T-helper 9 cell (primary cell): ENCODE results near the gene CCDC51.
"Not testable (repeated sequence)": the region's sequence is repeated elsewhere in the genome, so short reads cannot be mapped to it uniquely, and the experiment has no call there.

Experiments
- DNase-seq: peaks from one replicate; pipeline ENCODE4 v3.0.0-alpha.2; 2020

Gene CCDC51

DNA sequence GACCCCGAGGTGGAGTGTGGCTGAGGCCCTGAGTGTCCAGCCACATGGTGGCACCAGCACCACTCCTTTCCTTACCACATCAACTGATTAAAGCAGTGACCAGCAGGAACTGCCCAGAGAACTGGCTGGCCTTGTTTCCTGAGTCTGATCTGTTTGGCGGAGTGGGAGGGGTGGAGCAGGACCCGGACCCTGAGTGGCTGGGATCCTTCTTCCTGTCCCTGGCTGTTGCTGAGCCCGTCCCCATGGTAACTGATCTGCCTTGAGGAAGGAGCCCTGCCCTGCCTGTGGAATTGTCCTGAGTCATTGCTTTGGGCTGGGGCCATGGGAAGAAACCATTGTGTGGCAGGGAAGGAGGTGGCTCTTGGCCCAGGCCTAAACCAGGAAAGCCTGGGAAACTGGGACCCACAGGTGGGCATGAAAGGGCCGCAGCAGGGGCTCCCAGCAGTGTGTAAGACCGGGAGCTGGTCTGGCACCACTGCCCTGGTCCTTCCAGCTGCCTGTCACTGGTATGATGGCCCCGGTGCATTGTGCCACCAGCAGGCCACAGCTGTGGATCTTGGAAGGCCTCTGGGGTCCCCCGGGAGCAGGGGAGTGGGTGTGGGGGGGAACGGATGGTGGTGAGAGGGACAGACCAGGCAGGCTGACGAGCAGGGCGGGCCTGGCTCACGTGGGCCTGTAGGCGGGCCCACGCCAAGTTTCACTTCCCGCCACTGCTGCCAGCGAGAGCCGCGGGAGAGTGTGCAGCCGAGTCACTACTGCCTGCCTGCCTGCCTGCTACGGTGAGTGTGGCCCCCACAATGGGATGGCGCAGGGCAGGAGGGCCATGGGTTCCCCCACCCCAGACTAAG is 25.8 kb upstream of the CCDC51 start:
- DNase-seq, result peak; percentile 60

DNA sequence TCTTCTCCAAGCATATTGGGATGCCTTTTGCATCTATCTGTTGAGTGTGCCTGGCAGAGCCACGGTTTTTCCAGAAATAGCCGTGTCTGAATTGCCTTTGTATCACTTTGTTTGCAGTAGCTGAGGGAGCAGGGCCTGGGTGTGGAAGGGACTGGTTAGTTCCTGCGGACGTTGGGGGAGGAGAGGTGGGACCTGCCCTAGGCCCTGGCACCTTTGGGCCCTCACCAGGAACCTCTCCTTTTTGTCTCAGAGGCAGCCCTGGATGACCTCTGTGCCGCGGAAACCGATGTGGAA is 25.3 kb upstream of the CCDC51 start:
- no peak for DNase-seq

DNA sequence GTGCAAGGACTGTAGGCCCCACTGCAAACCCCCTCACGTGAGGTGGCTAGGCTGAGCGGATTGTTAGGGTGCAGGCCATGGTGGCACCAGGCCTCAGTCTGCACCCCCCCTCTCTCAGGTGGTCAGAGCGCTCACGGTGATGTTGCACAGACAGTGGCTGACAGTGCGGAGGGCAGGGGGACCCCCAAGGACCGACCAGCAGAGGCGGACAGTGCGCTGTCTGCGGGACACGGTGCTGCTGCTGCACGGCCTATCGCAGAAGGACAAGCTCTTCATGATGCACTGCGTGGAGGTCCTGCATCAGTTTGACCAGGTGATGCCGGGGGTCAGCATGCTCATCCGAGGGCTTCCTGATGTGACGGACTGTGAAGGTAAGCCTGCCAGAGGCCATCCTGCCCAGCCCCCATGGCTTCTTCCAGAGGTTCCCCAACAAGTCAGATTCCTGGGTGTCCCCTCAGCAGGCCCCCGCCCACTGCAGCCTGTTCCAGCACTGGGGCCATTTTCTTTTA is 24.8 kb upstream of the CCDC51 start:
- no peak for DNase-seq

DNA sequence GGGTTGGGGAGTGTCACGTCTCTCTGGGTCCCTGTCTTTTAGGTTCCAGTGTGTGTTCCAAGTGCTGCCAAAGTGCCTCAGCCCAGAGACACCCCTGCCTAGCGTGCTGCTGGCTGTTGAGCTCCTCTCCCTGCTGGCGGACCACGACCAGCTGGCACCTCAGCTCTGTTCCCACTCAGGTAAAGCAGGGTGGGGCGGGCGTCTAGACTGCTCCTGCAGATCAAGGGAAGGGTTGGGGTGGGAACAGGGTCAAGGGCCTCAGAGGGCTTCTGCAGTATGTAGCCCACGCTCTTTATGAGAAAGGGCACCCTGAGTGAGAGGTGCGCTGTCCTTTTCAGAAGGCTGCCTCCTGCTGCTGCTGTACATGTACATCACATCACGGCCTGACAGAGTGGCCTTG is 23.8 kb upstream of the CCDC51 start:
- DNase-seq, result no peak

DNA sequence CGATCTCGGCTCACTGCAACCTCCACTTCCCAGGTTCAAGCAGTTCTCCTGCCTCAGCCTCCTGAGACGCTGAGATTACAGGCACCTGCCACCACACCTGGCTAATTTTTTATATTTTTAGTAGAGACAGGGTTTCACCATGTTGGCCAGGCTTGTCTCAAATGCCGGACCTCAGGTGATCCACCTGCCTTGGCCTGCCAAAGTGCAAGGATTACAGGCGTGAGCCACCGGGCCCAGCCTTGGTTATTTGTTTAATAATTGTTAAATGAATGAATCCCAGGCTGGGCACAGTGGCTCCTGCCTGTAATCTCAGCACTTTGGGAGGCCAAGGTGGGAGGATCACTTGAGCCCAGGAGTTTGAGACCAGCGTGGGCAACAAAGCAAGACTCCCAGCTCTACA is 21.8 kb upstream of the CCDC51 start:
- not testable (repeated sequence) for DNase-seq

DNA sequence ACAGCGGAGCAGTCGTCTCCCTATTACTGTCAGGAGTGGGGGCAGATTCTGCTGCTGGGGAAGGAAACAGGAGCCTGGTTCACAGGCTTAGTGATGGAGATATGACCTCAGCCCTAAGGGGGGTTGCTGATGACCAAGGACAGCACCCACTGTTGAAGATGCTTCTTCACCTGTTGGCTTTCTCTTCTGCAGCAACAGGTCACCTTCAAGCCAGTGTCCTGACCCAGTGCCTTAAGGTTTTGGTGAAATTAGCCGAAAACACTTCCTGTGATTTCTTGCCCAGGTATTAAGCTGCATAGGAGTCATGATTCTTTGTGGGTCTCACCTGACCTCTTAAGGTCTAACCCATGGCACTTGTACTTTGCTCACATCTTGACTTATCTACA is 20.6 kb upstream of the CCDC51 start:
- DNase-seq, result no peak

DNA sequence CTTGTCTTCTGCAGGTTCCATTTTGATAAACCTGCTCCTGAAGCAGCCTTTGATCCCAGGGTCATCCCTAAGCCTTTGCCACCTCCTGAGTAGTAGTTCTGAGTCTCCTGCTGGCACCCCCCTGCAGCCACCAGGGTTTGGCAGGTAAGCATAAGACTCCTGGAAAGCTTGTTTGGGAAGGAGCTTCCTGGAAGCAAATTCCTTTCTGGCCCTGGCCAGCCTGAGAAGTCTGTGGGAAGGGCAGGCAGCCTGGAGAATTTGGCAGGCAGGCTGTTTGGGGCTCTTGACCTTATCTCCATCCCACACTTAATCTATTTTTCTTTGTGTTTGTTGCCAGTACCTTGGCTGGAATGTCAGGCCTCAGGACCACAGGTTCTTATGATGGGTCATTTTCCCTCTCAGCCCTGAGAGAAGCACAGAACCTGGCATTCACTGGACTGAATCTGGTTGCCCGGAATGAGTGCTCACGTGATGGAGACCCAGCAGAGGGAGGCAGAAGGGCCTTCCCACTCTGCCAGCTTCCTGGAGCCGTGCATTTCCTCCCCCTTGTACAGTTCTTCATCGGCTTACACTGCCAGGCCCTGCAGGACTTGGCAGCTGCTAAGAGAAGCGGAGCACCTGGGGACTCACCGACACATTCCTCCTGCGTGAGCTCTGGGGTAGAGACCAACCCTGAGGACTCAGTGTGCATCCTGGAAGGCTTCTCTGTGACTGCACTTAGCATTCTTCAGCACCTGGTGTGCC is 20.0 kb upstream of the CCDC51 start:
- no peak for DNase-seq

DNA sequence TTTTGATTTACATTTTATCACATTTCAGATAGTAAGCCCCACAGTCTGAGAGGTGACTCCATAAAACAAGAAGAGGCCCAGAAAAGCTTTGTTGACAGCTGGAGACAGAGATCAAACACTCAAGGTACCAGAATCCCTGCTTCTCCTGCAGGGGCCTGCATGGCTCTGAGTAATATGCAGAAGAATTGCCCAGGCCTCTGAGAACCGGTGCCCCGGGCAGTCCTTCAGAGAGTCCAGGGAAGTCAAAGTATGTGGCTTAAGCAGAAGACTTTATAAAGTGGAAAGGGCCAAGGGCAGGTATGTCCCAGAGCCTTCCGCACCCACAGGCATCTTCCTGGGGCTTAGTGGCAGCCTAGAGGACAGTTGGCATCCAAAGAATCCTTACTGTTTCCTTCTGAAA is 19.4 kb upstream of the CCDC51 start:
- no peak for DNase-seq

DNA sequence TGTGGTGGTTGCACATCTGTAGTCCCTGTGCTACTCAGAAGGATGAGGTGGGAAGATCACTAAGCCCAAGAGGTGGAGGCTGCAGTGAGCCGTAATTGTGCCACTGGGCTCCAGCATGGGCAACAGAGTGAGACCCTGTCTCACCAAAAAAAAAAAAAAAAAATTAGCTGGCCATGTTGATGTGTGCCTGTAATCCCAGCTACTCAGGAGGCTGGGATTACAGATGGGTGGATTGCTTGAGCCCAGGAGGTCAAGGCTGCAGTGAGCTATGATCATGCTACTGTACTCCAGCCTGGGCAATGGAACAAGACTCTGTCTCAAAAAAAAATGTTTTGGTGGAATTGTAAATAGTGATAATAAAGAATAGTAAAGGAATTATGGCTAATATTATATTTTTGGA is 16.5 kb upstream of the CCDC51 start:
- DNase-seq, result no peak

DNA sequence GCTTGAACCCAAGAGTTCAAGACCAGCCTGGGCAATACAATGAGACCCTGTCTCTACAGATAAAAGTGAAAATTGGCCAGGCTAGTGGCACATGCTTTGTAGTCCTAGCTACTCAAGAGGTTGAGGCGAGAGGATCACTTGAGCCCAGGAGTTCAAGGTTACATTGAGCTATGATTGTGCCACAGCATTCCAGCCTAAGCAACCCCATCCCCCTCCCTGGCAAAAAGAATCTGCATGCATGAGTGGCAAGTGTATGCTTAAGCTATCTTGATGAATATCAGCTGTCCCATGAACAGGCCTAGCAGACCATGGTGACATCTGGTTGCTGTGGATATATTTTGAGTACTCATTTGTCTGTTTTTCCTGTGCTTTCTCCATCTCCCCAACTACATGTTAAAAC is 11.4 kb upstream of the CCDC51 start:
- DNase-seq, result no peak

DNA sequence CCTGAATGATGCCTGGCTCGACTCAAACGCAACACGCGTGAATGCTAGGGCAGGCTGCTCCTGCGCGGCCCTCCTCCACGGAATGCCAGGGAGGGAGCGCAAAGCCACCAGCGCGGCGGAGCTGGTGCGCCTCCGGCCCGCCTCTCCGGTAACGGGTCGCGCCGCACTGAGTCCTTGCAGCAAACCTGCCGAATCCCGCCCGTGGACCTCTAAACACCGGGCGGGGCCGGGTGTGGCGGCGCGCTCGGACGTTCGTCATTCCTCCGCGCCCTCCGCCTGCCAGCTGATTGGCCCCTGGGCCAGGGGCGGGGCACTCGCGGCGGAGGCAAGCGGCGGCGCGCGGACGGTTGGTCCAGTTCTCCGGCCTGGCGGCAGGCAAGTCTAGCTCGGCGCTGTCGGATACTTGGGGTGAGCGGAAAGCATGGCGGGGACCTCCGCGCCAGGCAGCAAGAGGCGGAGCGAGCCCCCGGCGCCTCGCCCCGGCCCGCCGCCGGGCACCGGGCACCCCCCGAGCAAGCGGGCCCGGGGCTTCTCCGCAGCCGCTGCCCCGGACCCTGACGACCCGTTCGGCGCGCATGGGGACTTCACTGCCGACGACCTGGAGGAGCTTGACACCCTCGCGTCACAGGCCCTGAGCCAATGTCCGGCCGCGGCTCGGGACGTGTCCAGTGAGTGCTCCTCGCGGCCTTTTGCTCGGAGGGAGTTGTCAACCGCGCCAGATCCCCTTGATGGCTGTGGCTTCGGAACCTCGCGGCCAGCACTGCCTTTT is 6.7 kb upstream of the CCDC51 start, which contains the start of gene ATRIP:
Gene ATRIP, plus strand, starts transcription at position 313 of the 769 bp plus-strand sequence. Its CDS starts 109 bp downstream, at position 422.
- peak; percentile 84 for DNase-seq

DNA sequence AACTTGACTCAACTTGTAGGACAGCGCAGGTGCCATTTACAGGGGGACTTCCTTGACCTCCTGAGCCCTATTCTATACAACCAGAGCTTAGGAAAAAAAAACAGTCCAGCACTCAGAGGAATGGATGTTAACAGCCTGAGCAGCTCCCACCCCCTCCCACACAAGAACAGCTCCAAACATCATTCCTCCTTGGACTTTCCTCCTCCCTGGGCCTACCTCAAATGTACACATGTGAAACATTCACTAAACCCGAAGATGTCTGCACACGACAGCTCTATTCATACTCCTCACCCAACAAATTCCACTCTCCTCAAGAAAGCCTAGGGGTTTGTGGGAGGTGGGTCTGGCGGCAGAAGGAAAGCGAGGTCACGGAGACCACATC is 6.1 kb upstream of the CCDC51 start:
- DNase-seq, result no peak

DNA sequence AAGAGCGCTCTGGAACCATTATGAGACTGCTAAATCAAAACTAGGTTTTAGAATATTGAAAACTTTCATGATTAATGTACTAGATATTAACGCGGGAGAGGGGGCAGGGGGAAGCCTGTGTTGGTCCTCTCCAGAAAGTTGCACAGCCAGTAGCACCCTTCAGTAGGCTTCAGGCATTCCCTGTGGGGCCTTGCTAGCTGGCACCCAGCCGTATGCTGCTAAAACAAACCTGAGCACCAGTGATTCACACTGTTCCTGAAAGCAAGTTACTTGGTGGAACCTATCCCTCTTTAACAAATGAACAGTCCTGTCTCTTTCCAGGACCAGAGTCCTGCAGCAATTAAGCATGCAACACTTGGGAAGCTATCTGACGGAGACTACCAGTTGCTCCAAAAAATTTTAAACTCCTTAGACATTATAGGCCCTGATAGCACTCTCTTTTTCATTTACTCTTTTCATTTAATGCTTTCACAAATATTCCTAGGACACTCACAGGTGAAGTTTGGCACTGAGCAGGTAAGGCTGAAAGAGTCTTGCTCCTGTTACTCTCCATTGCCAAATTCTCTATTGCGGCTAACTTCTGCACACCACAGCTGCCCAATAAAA is 5.5 kb upstream of the CCDC51 start:
- DNase-seq, result no peak

DNA sequence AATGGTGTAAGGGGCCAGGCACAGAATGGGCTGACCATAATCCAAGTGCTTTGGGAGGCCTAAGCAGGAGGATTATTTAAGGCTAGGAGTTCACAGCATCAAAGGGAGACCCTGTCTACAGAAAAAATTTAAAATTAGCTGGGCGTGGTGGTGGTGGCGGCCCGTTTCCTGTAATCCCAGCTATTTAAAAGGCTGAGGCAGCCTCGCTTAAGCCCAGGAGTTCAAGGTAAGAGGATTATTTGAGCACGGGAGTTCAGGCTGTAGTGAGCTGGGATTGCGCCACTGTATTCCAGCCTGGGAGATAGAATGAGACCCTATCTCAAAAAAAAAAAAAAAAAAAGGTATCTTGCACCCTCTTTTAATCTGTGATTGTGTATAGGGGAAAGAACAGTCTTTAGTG is 2.0 kb upstream of the CCDC51 start:
- no peak for DNase-seq

DNA sequence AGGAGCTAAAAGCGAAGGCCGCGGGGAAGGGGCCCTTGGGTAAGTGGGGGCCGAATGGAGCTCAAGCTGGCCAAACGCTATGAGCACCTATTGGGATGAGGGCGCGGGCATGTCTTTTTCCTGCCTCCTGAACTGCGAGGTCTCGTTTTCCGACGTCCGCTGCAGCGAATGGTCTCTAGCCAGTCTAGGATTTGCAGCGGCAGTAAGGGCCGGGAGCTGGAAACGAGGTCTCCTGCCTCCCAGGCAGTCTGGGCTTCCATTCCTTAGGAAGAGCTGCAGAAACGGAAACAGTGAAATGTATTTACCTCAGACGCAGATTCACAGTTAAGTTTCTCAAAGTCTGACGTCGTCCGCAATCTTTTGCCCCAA is 655 bp upstream of the CCDC51 start:
- no peak for DNase-seq

DNA sequence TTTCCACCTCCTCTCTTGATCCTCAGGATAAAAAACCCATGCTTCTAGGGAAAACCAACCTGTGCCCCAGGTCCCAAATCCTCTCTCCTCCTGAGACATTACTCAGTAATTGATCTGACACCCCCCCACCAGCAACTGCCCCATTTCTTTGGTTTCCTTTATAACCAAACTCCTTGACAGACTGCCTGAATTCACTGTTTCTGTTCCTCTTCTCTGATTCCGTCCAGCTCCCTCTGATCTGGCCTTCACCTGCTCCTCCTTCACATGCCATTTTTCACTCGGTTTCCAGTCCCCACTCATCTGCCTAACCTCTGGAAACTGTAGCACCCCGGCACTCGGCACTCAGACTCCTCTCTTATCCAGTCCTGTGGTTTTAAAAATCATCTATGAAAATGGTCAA is 2.1 kb downstream of the CCDC51 start:
- DNase-seq, result no peak

DNA sequence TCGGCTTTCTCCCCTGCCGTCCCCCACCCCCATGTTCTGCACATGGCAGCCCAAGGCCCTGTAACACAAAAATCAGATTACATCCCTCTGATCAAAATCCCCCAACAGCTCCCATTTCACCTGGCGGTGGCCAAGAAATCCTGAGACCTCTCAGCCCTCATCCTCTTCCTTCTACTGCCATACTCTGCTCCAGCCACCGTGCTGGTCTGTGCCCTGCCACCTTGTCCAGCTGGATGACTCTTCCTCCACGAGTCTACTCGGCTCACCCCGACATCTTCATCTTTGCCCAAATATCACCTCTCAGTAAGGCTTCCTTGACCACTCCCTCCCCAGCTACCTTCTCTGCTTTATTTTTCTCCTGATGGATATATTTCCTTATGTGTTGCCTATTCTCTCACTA is 3.1 kb downstream of the CCDC51 start:
- no peak for DNase-seq

DNA sequence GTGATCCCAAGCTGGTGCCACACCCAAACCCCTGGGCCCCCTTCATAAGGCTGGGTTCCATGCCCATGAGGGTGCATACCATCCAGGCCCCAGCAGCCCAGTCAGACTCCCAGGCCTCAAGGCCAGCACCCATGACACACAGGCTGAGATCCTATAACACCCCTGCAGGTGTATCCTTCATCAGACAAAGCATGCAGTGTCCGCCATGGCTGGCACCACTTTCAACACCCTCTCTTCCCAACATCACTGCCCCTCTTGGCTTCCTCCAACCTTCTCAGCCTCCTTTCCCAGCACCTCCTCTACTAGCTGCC is 3.5 kb downstream of the CCDC51 start:
- no peak for DNase-seq

DNA sequence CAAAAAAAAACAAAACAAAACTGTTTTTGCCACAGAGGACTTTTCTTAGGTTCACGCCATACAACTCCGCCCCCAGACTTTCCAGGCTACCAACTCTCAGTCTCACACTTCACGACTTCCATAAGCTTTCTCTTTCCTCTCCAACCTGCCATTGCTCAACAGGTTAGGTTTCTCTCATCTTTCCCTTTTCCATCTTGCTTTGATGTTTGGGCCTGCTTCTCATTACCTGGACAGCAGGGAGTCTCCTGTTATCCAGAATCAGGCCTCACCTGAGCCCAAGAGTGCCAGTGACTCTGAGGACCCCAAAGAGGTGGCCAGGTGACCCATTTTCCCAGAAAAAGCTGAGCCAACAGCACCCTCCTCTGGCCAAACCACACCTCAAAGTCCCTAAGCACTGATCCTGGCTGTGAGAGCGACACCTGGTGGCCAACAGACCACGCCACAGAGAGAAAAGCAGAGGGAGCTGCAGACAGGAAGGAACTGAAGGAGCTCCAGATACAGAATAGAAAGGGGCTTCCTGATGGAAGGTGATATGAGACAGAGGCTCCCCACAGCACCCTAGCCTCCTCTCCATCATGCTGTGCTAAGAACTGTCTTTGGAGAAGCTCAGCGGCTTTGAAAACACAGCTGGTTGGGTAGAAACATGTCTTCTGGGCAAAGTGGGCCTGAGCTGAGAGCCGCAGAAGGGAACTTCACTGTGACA is 4.0 kb downstream of the CCDC51 start:
- DNase-seq, result peak; percentile 86

DNA sequence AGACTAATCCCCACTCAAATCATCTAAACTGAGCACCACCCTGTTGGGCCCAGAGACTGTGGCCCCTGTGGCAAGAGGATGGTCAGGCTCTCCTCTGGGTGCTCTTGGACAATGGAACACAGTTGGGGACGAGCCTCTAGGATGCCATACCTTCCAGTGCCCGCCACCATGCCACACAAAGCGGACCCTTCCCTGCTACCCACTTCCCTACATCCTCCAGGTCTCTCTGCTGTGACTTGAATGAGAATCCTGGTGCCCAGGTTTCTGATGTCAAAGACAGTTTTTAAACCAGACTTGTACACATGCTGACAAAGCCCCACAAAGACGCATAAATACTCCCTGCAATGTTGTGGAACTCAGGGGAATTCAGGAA is 4.7 kb downstream of the CCDC51 start:
- no peak for DNase-seq

DNA sequence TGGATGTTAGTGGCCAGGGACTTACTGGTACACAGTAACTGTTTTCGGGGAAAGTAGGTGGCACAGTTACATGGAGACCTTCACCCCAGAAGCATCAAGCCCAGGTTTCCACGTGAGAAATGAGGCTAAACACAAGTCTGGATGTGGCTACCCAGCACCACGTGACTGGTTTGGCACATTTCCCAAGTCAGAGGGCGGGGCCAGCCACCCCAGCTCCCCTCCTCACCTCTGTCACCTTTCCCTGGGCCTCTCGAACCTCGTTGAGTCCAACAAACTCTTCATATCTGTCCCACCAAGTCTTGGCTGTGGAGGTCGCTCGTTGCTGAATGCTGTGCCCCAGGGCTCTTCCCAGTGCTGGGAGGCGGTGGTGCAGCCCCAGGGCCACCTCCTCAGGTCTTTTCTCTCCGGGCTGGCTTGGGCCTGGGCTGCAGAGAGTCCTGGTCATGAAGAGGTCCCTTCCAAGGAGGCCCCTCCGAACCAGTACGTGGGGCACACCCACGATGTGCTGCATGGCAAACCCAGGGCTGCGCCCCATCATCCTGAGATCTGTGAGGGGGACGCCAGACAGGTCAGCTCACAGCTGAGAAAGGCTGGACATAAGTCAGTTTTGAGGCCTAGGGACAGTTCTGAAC is 5.2 kb downstream of the CCDC51 start:
- no peak for DNase-seq

DNA sequence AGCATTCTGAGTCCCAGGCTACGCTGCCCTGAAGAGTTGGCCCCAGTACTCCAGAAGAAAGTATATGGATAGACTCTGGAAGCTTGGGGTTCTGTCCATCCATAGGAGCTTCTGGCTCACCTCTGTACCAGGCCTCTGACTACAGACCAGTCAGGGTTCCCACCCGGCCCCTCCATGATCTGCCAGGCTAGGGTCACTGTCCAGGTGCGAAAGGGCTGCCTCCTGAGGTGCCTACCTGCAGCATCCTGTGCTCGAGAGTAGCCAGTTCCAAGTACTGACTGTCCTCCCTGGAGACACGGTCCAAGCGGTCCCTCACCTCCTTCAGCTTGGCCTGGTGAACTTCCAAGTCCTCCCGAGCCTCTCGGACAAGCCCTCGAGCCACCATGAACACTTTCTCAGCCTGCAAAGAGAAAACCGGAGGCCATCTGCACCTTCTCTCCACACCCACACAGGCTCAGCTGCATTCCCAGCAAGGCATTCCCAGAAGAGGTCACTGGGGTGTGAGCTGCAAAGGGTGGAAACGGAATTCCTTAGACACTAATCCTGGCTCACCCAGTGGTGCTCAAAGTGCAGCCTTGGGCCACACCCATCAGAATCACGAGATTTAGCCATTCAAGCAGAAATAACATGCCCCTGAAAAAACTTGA is 6.3 kb downstream of the CCDC51 start:
- no peak for DNase-seq
